SH-SY5Y (cell line): ENCODE data around the gene ESPN.

ENCODE experiments used
- GATA2 ChIP-seq: IDR thresholded peaks from 2 replicates; pipeline ENCODE4 v1.6.1; 2011; ENCODE audit warnings: mild to moderate bottlenecking, low read depth, low read length
- GATA3 ChIP-seq: IDR thresholded peaks from 2 replicates; pipeline ENCODE4 v1.6.1; 2011; ENCODE audit warnings: low read depth, mild to moderate bottlenecking, low read length, moderate library complexity

GRCh38 chr1:6460301-6461050, 35.9 kb downstream of the ESPN start:
- TF ChIP-seq GATA3 (no peak), GATA2 (no peak)
